Measurements from ENCODE around the gene DNAI2. TPM values are rescaled to one million over a fixed set of nuclear protein-coding genes. Genes with fewer than 3 reads are reported as not detected.

The DNAI2 gene
- total RNA-seq, 1 donor from 2014 or later, result not detected

DNA sequence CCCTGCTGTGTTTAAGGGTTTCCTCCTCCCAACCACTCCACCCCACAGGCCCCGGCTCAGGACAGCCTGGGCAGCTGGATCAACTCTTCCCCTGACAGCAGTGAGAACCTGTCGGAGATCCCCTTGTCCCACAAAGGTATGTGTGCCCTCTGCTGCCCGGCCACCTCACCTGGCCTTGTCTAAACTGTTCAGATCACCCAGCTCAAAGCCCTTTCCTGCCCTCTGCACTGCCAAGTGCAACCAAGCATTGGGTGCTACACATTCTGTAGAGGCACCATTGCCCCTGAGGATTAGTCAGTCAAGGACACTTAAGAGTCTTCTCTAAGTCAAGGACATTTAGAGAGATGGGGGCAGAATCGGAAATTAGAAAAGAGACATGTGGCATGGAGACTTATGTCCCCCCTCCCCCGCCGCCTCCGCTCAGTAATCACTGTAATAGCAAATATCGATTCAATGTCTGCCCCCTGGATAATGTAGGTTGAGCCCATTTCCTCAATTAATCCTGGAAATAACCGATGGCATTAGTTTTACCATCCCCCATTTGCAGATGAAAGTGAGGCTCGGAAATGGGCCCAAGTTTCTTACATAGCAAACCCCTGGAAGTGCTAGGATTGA lies 79.5 kb downstream of the DNAI2 start:
- no peak overlapping the region for H3K27ac Mint-ChIP-seq (ENCODE audit: unreplicated experiment)
- H3K27me3 Mint-ChIP-seq (ENCODE audit: low read depth), result peaks cover 91% of the 10 kb centered on the region
- no peaks in the 10 kb centered on the region for H3K9me3 Mint-ChIP-seq
- peak overlapping the region; percentile 19 for H3K4me3 Mint-ChIP-seq
- DNase-seq (ENCODE audit: low read depth, low spot score), result no peak
- H3K4me1 Mint-ChIP-seq, result peaks cover 12% of the 10 kb centered on the region
- H3K36me3 Mint-ChIP-seq (ENCODE audit: low read depth), result peaks cover 2% of the 10 kb centered on the region
- TF ChIP-seq, protein P1, sequence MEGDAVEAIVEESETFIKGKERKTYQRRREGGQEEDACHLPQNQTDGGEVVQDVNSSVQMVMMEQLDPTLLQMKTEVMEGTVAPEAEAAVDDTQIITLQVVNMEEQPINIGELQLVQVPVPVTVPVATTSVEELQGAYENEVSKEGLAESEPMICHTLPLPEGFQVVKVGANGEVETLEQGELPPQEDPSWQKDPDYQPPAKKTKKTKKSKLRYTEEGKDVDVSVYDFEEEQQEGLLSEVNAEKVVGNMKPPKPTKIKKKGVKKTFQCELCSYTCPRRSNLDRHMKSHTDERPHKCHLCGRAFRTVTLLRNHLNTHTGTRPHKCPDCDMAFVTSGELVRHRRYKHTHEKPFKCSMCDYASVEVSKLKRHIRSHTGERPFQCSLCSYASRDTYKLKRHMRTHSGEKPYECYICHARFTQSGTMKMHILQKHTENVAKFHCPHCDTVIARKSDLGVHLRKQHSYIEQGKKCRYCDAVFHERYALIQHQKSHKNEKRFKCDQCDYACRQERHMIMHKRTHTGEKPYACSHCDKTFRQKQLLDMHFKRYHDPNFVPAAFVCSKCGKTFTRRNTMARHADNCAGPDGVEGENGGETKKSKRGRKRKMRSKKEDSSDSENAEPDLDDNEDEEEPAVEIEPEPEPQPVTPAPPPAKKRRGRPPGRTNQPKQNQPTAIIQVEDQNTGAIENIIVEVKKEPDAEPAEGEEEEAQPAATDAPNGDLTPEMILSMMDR (conservative IDR thresholded peaks at IDR 0.05), result no peak

DNA sequence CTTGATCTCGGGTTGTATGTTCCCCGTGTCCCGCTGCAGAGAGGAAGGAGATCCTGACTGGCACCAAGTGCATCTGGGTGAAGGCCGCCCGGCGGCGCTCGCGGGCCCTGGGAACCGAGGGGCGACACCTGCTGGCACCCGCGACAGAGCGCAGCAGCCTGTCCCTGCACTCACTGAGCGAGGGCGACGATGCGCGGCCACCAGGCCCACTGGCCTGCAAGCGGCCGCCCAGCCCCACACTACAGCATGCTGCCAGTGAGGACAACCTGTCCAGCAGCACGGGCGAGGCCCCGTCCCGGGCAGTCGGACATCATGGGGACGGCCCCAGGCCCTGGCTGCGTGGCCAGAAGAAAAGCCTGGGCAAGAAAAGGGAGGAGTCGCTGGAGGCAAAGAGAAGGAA lies 80.1 kb downstream of the DNAI2 start:
- H3K9me3 Mint-ChIP-seq, result no peaks in the 10 kb centered on the region
- TF ChIP-seq, protein P1 (conservative IDR thresholded peaks at IDR 0.05), result peak; percentile 74
- H3K27ac Mint-ChIP-seq (ENCODE audit: unreplicated experiment), result no peak overlapping the region
- peaks cover 2% of the 10 kb centered on the region for H3K36me3 Mint-ChIP-seq (ENCODE audit: low read depth)
- H3K4me1 Mint-ChIP-seq, result peaks cover 15% of the 10 kb centered on the region
- H3K27me3 Mint-ChIP-seq (ENCODE audit: low read depth), result peaks cover 90% of the 10 kb centered on the region
- DNase-seq (ENCODE audit: low read depth, low spot score), result peak; percentile 79
- H3K4me3 Mint-ChIP-seq, result peak overlapping the region; percentile 19

DNA sequence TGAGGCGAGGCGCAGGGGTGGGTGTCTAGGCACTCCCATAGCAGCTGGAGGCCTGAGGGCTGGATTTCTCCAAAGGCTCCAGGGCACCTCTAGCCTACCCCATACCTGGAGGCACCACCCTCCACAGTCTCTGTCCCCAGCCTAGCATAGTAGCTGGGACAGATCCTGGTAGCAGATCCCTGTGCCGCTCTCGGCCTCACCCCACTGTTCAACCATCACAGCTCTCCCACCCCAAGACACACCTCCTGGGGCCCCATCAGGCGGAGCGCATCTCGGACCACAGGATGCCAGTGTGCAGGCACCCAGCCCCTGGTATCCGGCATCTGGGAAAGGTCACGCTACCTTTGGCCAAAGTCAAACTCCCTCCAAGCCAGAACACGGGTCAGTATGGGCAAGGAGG lies 80.5 kb downstream of the DNAI2 start:
- Mint-ChIP-seq H3K27me3 (ENCODE audit: low read depth) (peaks cover 86% of the 10 kb centered on the region), H3K9me3 (no peaks in the 10 kb centered on the region), H3K27ac (ENCODE audit: unreplicated experiment) (no peak overlapping the region), H3K36me3 (ENCODE audit: low read depth) (peaks cover 2% of the 10 kb centered on the region), H3K4me3 (no peak overlapping the region), H3K4me1 (peaks cover 15% of the 10 kb centered on the region)
- TF ChIP-seq, protein P1 (conservative IDR thresholded peaks at IDR 0.05), result no peak
- no peak for DNase-seq (ENCODE audit: low read depth, low spot score)

DNA sequence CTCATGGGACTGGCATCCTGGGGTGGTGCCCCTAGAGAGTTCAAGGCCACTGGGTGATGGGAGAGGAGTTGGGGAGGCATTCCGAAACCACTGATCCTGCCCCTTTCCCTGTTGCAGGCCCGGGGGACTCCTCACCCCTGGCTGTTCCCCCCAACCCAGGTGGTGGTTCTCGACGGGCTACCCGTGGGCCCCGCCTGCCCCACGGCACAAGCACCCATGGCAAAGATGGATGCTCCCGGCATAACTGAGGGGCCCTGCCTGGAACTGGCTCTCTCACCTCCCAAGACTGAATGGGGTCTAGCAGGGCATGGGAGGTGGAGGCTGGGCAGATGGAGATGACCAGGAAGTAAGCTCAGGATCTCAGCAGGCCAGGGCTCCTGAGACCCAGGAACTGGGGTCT lies 81.0 kb downstream of the DNAI2 start:
- Mint-ChIP-seq H3K36me3 (ENCODE audit: low read depth) (peaks cover 2% of the 10 kb centered on the region), H3K27me3 (ENCODE audit: low read depth) (peaks cover 81% of the 10 kb centered on the region), H3K4me1 (peaks cover 15% of the 10 kb centered on the region), H3K4me3 (no peak overlapping the region), H3K27ac (ENCODE audit: unreplicated experiment) (no peak overlapping the region), H3K9me3 (no peaks in the 10 kb centered on the region)
- DNase-seq (ENCODE audit: low read depth, low spot score), result no peak
- TF ChIP-seq, protein P1 (conservative IDR thresholded peaks at IDR 0.05), result no peak

DNA sequence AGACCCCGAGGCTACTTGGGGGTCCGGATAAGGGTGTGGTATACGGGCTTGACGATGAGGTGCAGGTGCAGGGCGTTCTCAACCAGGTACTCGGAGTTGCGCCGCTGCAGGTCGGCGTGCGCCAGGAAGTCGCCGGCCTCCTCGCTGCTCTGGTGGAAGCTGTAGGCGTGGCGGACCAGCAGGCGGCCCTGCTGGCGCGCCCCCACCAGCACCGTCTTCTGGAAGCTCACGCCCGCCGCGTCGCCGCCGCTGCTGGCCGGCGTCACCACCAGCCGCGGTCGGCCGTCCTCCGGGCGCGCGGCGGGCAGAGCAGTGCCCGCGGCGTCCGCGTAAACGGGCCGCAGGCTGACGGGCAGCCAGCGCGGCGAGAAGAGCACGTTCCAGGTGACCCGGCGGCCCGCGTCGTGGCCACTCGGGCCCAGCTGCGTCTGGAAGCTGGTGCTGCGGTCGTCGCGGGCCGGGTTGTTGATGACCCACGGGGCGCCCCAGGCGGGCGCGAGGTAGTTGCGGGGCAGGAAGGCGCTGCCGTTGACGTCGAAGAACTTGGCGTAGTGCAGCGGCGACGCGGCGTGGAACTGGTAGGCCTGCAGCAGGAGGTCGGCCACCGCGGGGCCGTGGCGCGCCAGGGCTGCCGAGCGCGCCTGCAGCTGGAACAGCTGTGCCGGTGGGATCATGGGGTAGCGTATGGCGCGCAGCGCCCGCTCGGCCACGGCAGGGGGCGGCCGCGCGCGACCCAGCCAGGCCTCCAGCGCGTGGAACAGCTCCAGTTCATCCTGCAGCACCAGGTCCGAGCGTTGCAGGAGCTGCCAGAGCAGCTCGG lies 82.8 kb downstream of the DNAI2 start:
- no peak overlapping the region for H3K27ac Mint-ChIP-seq (ENCODE audit: unreplicated experiment)
- no peak overlapping the region for H3K4me3 Mint-ChIP-seq
- peaks cover 2% of the 10 kb centered on the region for H3K36me3 Mint-ChIP-seq (ENCODE audit: low read depth)
- TF ChIP-seq, protein P1 (conservative IDR thresholded peaks at IDR 0.05), result peak; percentile 11
- H3K27me3 Mint-ChIP-seq (ENCODE audit: low read depth), result peaks cover 67% of the 10 kb centered on the region
- DNase-seq (ENCODE audit: low read depth, low spot score), result no peak
- peaks cover 30% of the 10 kb centered on the region for H3K4me1 Mint-ChIP-seq
- no peaks in the 10 kb centered on the region for H3K9me3 Mint-ChIP-seq
